Right forelimb (tissue), 1 donor: ENCODE measurements around the gene SELL.
"Not testable (repeated sequence)": the region's sequence is repeated elsewhere in the genome, so short reads cannot be mapped to it uniquely, and the experiment has no call there.

ENCODE experiments used
- DNase-seq: peaks from one replicate; pipeline ENCODE4 v3.0.0-alpha.2; 2018

The SELL gene

GRCh38 chr1:169662680-169663079, 48.7 kb downstream of the SELL start:
- DNase-seq: not testable (repeated sequence)

GRCh38 chr1:169661066-169661465, 50.4 kb downstream of the SELL start:
- DNase-seq: not testable (repeated sequence)

- not testable (repeated sequence) for DNase-seq
Observed at GRCh38 chr1:169658777-169659176, 52.6 kb downstream of the SELL start.

- no peak for DNase-seq
Observed at GRCh38 chr1:169653873-169654272, 57.5 kb downstream of the SELL start.

- DNase-seq: no peak
Observed at GRCh38 chr1:169651035-169651434, 60.4 kb downstream of the SELL start.

- DNase-seq: no peak
Observed at GRCh38 chr1:169650551-169650950, 60.9 kb downstream of the SELL start.

- DNase-seq: no peak
Observed at GRCh38 chr1:169648709-169649108, 62.7 kb downstream of the SELL start.

- DNase-seq: no peak
Observed at GRCh38 chr1:169648187-169648586, 63.2 kb downstream of the SELL start.

GRCh38 chr1:169647512-169647911, 63.9 kb downstream of the SELL start:
- no peak for DNase-seq

- DNase-seq: no peak
Observed at GRCh38 chr1:169644297-169644696, 67.1 kb downstream of the SELL start.
